Activated naive CD8-positive, alpha-beta T cell treated with anti-CD3 and anti-CD28 coated beads, Interleukin-2, amount 50 U/mL, for 16 hours (primary cell): ENCODE data around the gene HPS6.

Experiments used
- DNase-seq: peaks from one replicate; pipeline ENCODE4 v3.0.0-alpha.2; 2020; ENCODE audit warnings: low read depth, low spot score

The HPS6 gene

GRCh38 chr10:102068216-102068615 lies 3.1 kb downstream of the HPS6 start:
- DNase-seq: no peak

- DNase-seq: no peak
Observed at GRCh38 chr10:102069071-102069470, 3.9 kb downstream of the HPS6 start.

GRCh38 chr10:102072673-102073527 lies 7.8 kb downstream of the HPS6 start:
- DNase-seq: peak; percentile 68

GRCh38 chr10:102083541-102083940 lies 18.4 kb downstream of the HPS6 start:
- no peak for DNase-seq

GRCh38 chr10:102085336-102085735 lies 20.2 kb downstream of the HPS6 start:
- DNase-seq: no peak

GRCh38 chr10:102086196-102086595 lies 21.0 kb downstream of the HPS6 start:
- no peak for DNase-seq

- no peak for DNase-seq
Observed at GRCh38 chr10:102090772-102091171, 25.6 kb downstream of the HPS6 start.

GRCh38 chr10:102096449-102096848 lies 31.3 kb downstream of the HPS6 start:
- DNase-seq: no peak

- no peak for DNase-seq
Observed at GRCh38 chr10:102101152-102101551, 36.0 kb downstream of the HPS6 start.

GRCh38 chr10:102102421-102102820 lies 37.3 kb downstream of the HPS6 start:
- no peak for DNase-seq

- no peak for DNase-seq
Observed at GRCh38 chr10:102106998-102107397, 41.8 kb downstream of the HPS6 start.

- no peak for DNase-seq
Observed at GRCh38 chr10:102109166-102110116, 44.3 kb downstream of the HPS6 start.

- DNase-seq: no peak
Observed at GRCh38 chr10:102111276-102111675, 46.1 kb downstream of the HPS6 start.

- DNase-seq: no peak
Observed at GRCh38 chr10:102112210-102112817, 47.2 kb downstream of the HPS6 start.

- no peak for DNase-seq
Observed at GRCh38 chr10:102113261-102113955, 48.3 kb downstream of the HPS6 start.

- DNase-seq: no peak
Observed at GRCh38 chr10:102113956-102114857, 49.1 kb downstream of the HPS6 start.

- DNase-seq: peak; percentile 75
Observed at GRCh38 chr10:102114861-102115618, 49.9 kb downstream of the HPS6 start.

GRCh38 chr10:102115775-102116174 lies 50.6 kb downstream of the HPS6 start:
- no peak for DNase-seq

- no peak for DNase-seq
Observed at GRCh38 chr10:102116656-102117055, 51.5 kb downstream of the HPS6 start.
